ENCODE data around the gene DTNB. TPM values are rescaled to one million over a fixed set of nuclear protein-coding genes. Genes with fewer than 3 reads are reported as not detected.

The DTNB gene
- total RNA-seq, 2 experiments from 2014 or later = 20.8 to 25.1 TPM

DNA sequence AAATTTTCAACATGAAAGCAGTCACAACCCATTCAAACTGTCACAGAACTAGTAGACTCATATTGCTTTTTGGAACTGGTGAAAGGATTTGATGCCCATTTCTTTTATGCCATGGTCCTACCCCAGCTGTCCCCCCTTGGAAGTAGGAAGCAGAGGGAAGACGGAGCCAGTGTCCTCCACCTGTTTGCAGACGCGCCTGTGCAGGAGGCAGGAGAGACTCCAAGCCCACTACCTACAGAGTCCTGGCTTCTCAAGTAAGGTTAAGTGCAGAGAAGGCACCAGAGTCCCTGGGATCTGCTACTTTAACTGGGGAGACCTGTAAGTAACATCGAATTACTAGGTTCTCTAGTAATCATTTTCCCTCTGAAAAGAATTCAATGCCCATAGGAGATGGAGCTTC lies 299.0 kb downstream of the DTNB start:
- Mint-ChIP-seq H3K27ac (no peak overlapping the region), H3K4me3 (no peak overlapping the region), H3K36me3 (peaks cover 9% of the 10 kb centered on the region), H3K27me3 (no peaks in the 10 kb centered on the region), H3K4me1 (ENCODE audit: low read depth) (peaks cover 23% of the 10 kb centered on the region), H3K9me3 (peaks cover 7% of the 10 kb centered on the region)
- ChIA-PET POLR2A (no interaction called here), CTCF (interaction anchor here (1.1 kb wide), 1 partner anchor 12 kb away, joined by 4 read pairs; no protein-coding TSS in a partner anchor)
- DNase-seq = no peak
- intact Hi-C loops (cut with micrococcal nuclease) = no loop called here

DNA sequence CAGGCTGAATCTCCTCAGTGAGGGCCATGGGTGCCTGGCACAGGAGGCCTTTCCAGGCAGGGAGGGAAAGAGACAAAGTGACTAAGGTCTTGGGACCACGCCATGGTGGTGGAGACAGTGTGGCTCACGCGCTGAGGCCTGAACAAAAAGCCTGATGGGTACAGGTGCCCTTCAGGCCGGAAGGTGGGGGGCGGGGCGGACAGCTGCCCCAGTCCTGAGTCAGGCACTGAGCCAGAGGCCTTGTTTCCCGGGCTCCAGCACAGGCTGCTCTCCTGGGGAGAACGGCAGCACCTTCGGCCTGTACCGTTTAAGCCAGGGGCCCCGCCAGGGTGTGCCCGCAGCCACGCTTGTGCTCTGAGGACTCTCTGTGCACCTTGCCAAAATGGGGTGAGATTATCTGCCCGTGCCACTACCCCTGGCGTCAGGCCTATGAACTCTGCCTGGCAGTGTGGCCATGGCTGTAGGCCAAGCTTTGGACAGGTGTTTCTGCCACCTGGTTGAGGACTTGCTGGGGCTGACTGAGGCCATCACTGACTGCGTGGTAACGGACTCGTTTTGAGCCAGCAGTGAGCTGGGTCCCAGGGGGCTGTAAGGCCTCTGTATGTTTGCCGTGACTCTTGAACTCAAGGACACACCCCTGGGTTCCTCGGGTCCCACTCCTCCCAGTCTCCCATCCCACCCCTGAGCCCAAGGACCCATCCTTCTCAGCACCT lies 300.0 kb downstream of the DTNB start:
- ChIA-PET POLR2A (interaction anchor here (0.9 kb wide), 1 partner anchor 31 kb away, joined by 3 read pairs; no protein-coding TSS in a partner anchor), CTCF (interaction anchor here (1.1 to 2.3 kb wide), 3 partner anchors 11 to 50 kb away, joined by 3 to 14 read pairs (median 4); no protein-coding TSS in a partner anchor)
- no peak overlapping the region for H3K27ac Mint-ChIP-seq
- peaks cover 20% of the 10 kb centered on the region for H3K4me1 Mint-ChIP-seq (ENCODE audit: low read depth)
- no peaks in the 10 kb centered on the region for H3K9me3 Mint-ChIP-seq
- H3K4me3 Mint-ChIP-seq = no peak overlapping the region
- no peak for DNase-seq
- H3K36me3 Mint-ChIP-seq = peaks cover 5% of the 10 kb centered on the region
- intact Hi-C loops (cut with micrococcal nuclease) = no loop called here
- H3K27me3 Mint-ChIP-seq = no peaks in the 10 kb centered on the region

DNA sequence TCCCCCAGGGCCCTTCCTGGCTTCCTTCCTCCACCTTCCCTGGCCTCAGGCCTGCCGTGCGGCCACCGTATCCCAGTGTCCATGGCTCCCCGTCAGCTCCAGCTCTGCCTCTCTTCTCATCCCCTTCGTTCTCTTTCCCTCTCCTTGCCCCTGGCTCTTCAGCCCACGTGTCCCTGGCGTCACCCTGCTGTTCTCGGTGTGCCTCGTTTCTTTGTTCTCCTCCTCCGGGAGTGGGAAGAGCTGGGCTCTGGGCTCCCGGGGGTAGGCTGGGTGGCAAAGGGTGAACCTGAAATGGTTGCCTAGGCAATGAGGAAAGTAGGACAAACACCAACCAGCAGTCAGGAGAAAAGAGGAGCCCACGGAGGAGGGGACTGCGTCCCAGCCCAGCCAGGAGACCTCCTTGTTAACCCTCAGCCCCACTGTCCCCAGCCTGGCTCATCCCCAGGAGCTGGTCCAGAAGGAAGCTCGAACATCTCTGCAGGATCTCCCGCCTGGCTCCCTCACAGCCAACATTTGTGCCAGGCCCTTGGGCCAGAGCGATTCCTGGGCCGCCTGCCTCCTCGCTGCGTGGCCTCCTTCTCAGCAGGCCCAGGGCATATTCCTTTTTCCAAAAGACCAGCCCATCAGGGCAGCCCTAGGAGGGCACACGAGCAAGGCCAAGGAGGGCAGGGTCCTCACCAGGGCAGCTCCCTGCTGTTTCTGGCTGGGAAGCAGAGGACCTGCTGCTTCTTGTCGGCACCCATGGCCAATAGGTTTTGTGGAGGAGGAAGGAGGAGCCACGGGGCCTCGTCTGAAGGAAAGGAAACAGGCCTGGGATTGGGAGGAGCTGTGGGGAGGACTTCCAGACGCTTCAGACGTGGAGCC lies 300.7 kb downstream of the DTNB start:
- intact Hi-C loops (cut with micrococcal nuclease) = no loop called here
- Mint-ChIP-seq H3K36me3 (peaks cover 4% of the 10 kb centered on the region), H3K27ac (no peak overlapping the region), H3K4me1 (ENCODE audit: low read depth) (peaks cover 16% of the 10 kb centered on the region), H3K4me3 (no peak overlapping the region), H3K27me3 (no peaks in the 10 kb centered on the region), H3K9me3 (no peaks in the 10 kb centered on the region)
- ChIA-PET CTCF (interaction anchor here (1.4 to 2.3 kb wide), 2 partner anchors 11 to 50 kb away, joined by 3 to 14 read pairs; no protein-coding TSS in a partner anchor), POLR2A (no interaction called here)
- no peak for DNase-seq

DNA sequence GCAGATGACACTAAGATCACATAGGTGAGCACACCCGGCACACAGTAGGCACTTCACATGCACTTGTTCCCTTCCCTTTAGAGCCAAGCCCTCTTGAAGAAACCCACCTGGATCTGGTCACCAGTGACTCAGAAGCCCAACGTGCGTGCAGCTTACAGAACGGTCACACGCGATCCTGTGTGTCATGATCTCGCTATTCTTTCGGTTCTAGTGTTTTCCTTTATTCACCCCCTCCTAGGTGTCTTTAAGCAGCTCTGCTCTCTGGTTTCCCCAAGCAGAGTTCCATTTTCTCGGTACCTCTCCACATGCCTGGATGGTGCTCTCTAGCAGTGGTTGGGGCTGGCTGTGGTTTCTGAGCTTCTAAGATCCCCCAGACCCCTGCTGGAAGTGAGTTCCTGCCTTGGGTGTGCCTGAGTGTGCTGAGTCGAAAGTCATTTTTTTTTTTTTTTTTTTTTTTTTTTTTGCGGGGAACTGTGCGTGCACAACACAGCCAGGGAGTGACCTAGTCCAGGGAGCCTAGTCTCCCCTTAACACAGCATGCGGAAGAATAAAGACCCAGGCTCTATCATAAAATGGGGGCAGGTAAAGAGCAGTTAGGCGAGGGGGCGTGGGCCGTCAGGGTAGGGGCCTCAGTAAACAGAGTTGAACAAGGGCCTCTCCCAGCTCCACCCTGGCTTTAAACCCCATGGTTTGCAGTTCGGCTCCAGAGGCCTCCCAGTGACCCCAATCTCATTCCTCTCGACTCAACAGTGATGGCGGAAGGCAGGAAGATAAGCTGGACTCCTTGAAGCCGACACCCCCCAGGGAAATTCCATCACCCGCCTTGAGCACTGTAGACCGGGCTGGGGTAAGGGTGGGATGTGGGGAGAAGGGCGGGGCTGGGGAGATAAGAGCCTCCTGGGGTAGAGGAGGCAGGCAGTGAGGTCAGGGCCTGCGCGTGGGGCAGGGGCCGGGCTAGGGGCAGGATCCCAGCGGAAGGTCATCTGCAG lies 301.8 kb downstream of the DTNB start:
- ChIA-PET POLR2A (no interaction called here), CTCF (interaction anchor here (2.3 kb wide), 1 partner anchor 9 kb away, joined by 14 read pairs; no protein-coding TSS in a partner anchor)
- intact Hi-C loops (cut with micrococcal nuclease) = no loop called here
- no peaks in the 10 kb centered on the region for H3K27me3 Mint-ChIP-seq
- no peak overlapping the region for H3K27ac Mint-ChIP-seq
- no peak overlapping the region for H3K4me3 Mint-ChIP-seq
- H3K36me3 Mint-ChIP-seq = no peaks in the 10 kb centered on the region
- H3K4me1 Mint-ChIP-seq (ENCODE audit: low read depth) = peaks cover 8% of the 10 kb centered on the region
- no peak for DNase-seq
- H3K9me3 Mint-ChIP-seq = no peaks in the 10 kb centered on the region

DNA sequence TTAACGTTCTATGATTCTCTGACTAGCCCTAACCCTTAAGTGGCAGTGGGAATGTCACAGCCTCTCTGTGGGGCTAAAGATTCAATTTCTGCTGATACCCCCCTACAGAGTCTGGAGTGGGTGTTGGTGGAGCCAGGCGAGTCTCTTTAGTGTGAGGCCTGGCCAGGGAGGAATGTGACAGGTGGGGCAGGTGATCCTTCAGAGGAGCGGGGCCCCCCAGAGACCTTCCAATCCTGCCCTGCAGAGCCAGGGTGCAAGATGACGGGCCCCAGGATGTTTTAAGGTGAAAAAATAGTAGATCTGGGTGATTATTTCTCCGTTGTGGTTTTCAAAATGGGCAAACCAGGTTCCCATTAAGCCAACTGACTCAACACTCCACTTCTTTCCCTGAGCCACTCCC lies 303.5 kb downstream of the DTNB start:
- H3K9me3 Mint-ChIP-seq = no peaks in the 10 kb centered on the region
- H3K36me3 Mint-ChIP-seq = no peaks in the 10 kb centered on the region
- POLR2A ChIA-PET = no interaction called here
- no peaks in the 10 kb centered on the region for H3K4me1 Mint-ChIP-seq (ENCODE audit: low read depth)
- CTCF ChIA-PET = no interaction called here
- no peak overlapping the region for H3K27ac Mint-ChIP-seq
- intact Hi-C loops (cut with micrococcal nuclease) = loop anchor here (10.0 kb wide), 2 partner anchors 395 to 505 kb away; partner anchors contain the start of genes ASXL2 and DNAJC27
- no peak overlapping the region for H3K4me3 Mint-ChIP-seq
- H3K27me3 Mint-ChIP-seq = no peaks in the 10 kb centered on the region
- DNase-seq = no peak

DNA sequence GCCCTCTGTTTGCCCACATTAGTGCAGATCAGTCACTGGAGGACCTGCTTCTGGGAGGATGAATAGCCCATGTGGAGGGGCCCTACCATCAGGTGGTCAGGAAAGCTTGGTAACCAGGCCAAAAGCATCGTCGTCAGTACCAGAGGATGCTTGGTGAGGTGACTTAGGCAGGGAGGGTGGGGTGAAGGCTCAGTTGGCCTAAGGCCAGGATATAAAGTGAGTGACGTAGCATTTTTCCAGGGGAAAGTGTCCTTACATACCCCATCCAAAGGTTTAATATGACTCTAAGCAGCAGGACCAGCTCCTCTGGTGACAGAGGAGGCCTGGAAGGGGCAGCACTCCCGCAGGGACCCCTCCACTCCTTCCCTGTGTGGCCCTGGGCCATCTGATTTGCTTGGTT lies 303.9 kb downstream of the DTNB start:
- H3K27me3 Mint-ChIP-seq = no peaks in the 10 kb centered on the region
- H3K9me3 Mint-ChIP-seq = no peaks in the 10 kb centered on the region
- H3K4me1 Mint-ChIP-seq (ENCODE audit: low read depth) = no peaks in the 10 kb centered on the region
- intact Hi-C loops (cut with micrococcal nuclease) = loop anchor here (10.0 kb wide), 2 partner anchors 395 to 505 kb away; partner anchors contain the start of genes ASXL2 and DNAJC27
- no peak overlapping the region for H3K4me3 Mint-ChIP-seq
- ChIA-PET CTCF (interaction anchor here (2.1 kb wide), 1 partner anchor 7 kb away, joined by 6 read pairs; no protein-coding TSS in a partner anchor), POLR2A (no interaction called here)
- H3K36me3 Mint-ChIP-seq = no peaks in the 10 kb centered on the region
- DNase-seq = no peak
- H3K27ac Mint-ChIP-seq = no peak overlapping the region

DNA sequence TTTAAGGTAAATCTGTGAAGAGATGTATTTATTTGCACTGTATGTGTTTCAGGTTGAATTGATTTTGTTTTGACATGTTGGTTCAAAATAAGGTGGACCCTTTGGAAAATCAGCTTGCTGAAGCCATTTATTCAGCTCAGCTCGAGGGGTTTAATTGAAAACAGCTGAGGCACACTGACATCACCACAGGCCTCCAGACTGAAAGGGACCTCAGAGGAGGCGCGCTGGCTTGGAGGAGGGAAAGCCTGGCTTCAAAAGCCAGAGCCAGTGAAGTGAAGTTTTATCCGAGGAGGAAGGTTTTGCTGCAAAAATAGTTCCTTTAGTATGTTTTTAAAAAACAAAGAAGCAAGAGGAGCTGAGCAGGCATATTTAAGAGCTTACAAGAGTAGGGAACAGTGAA lies 304.7 kb downstream of the DTNB start:
- intact Hi-C loops (cut with micrococcal nuclease) = loop anchor here (10.0 kb wide), 2 partner anchors 394 to 506 kb away; partner anchors contain the start of genes ASXL2 and DNAJC27
- Mint-ChIP-seq H3K27me3 (no peaks in the 10 kb centered on the region), H3K36me3 (no peaks in the 10 kb centered on the region), H3K9me3 (no peaks in the 10 kb centered on the region), H3K27ac (no peak overlapping the region), H3K4me1 (ENCODE audit: low read depth) (peaks cover 2% of the 10 kb centered on the region), H3K4me3 (no peak overlapping the region)
- no peak for DNase-seq
- ChIA-PET POLR2A (no interaction called here), CTCF (interaction anchor here (2.1 kb wide), 1 partner anchor 8 kb away, joined by 6 read pairs; no protein-coding TSS in a partner anchor)

DNA sequence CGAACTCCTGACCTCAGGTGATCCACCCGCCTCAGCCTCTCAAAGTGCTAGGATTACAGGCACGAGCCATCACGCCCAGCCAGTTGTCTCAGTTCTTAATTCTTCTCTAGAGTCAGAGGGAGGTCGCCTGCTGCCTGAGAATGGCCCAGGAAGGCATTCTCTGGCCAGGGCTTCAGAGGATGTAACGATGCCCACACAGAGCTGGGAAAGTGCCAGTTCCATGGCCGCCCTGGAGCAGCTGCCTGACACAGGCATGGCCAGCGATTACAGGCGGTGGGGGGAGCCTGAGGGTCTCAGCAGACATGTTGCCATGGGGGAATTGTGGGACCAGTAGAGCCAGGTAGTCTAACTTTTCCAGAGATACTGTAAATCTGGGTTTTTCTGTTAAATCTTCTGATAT lies 306.1 kb downstream of the DTNB start:
- DNase-seq = no peak
- H3K27ac Mint-ChIP-seq = no peak overlapping the region
- H3K27me3 Mint-ChIP-seq = no peaks in the 10 kb centered on the region
- ChIA-PET POLR2A (no interaction called here), CTCF (interaction anchor here (2.1 to 3.2 kb wide), 2 partner anchors 9 kb away, joined by 6 to 21 read pairs; no protein-coding TSS in a partner anchor)
- H3K4me1 Mint-ChIP-seq (ENCODE audit: low read depth) = peaks cover 11% of the 10 kb centered on the region
- intact Hi-C loops (cut with micrococcal nuclease) = loop anchor here (10.0 kb wide), 2 partner anchors 392 to 508 kb away; partner anchors contain the start of genes ASXL2 and DNAJC27
- no peak overlapping the region for H3K4me3 Mint-ChIP-seq
- no peaks in the 10 kb centered on the region for H3K36me3 Mint-ChIP-seq
- H3K9me3 Mint-ChIP-seq = no peaks in the 10 kb centered on the region

DNA sequence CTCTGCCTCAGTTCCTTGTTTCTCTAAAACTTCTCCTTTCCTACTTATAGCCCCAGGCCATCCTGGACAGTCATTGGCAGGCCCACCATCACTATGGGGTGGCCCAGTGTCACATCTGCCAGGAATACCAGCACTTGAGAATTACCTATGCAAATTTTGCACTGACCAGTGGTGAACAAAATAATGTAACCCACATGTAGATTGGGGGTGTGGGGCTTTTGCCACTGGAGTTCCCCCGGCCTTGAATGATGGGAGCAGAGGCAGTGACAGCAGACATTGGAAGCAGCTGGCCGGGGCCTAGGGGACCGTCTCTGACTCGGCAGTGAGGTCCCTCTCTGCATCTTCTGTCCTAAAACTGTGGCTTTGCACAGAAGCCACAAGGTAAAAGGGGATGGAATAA lies 306.7 kb downstream of the DTNB start:
- Mint-ChIP-seq H3K36me3 (no peaks in the 10 kb centered on the region), H3K27me3 (no peaks in the 10 kb centered on the region), H3K4me1 (ENCODE audit: low read depth) (peaks cover 13% of the 10 kb centered on the region), H3K9me3 (no peaks in the 10 kb centered on the region), H3K27ac (no peak overlapping the region), H3K4me3 (no peak overlapping the region)
- no peak for DNase-seq
- POLR2A ChIA-PET = no interaction called here
- CTCF ChIA-PET = interaction anchor here (3.2 kb wide), 1 partner anchor 10 kb away, joined by 21 read pairs; no protein-coding TSS in a partner anchor
- intact Hi-C loops (cut with micrococcal nuclease) = loop anchor here (10.0 kb wide), 2 partner anchors 392 to 508 kb away; partner anchors contain the start of genes ASXL2 and DNAJC27

DNA sequence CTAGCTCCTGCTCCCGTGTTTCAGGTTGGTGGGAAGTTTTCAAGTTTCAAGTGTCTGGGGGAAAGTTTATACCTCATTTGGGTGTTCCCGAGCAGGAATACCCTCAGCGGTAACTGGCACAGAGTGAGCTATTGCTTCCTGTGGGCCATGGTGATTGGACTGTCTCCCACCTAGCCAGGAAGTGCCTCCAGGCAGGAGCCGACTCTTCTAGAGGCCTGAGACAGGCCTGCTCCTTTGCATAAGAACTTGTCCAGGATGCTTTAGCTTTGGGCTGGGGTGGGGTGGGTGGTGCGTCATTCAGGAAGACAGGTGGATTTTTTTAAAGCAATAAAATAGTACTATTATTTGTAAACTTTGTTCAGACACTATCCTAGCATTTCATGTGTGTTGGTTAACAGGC lies 308.1 kb downstream of the DTNB start:
- ChIA-PET POLR2A (interaction anchor here (1.1 kb wide), 1 partner anchor 92 kb away, joined by 3 read pairs; no protein-coding TSS in a partner anchor), CTCF (interaction anchor here (0.6 to 3.2 kb wide), 6 partner anchors 11 to 299 kb away, joined by 3 to 21 read pairs (median 3); no protein-coding TSS in a partner anchor)
- Mint-ChIP-seq H3K4me1 (ENCODE audit: low read depth) (peaks cover 15% of the 10 kb centered on the region), H3K27ac (no peak overlapping the region), H3K4me3 (no peak overlapping the region), H3K9me3 (no peaks in the 10 kb centered on the region), H3K36me3 (no peaks in the 10 kb centered on the region), H3K27me3 (no peaks in the 10 kb centered on the region)
- no peak for DNase-seq
- intact Hi-C loops (cut with micrococcal nuclease) = loop anchor here (10.0 kb wide), 2 partner anchors 390 to 510 kb away; partner anchors contain the start of genes ASXL2 and DNAJC27

DNA sequence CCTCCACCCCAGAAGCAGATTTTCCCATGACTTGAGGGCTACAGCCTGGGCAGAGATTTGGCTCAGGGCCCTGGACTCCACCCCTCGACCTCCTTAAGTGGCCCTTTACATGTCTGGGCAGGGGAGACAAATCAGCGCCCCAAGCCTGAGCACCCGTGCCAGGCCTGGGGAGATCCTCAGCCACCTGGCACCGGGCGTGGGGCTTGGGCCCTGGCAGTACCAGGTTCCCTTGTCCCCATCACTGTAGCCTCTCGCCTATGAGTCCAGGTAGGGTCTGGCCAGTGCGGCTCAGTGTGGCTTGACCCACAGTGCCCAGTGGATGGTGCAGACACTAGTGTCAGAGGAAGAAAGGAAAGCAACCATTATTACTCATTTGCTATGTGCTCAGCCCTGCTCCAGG lies 309.6 kb downstream of the DTNB start:
- intact Hi-C loops (cut with micrococcal nuclease) = loop anchor here (10.0 kb wide), 2 partner anchors 389 to 511 kb away; partner anchors contain the start of genes ASXL2 and DNAJC27
- CTCF ChIA-PET = interaction anchor here (2.0 to 2.8 kb wide), 2 partner anchors 13 to 90 kb away, joined by 22 to 83 read pairs; no protein-coding TSS in a partner anchor
- peak overlapping the region; percentile 8 for H3K4me3 Mint-ChIP-seq
- POLR2A ChIA-PET = no interaction called here
- no peaks in the 10 kb centered on the region for H3K36me3 Mint-ChIP-seq
- DNase-seq = no peak
- peaks cover 15% of the 10 kb centered on the region for H3K4me1 Mint-ChIP-seq (ENCODE audit: low read depth)
- no peak overlapping the region for H3K27ac Mint-ChIP-seq
- H3K27me3 Mint-ChIP-seq = no peaks in the 10 kb centered on the region
- no peaks in the 10 kb centered on the region for H3K9me3 Mint-ChIP-seq
